ENCODE measurements around the gene HS3ST3A1. TPM values are rescaled to one million over a fixed set of nuclear protein-coding genes. Genes with fewer than 3 reads are reported as not detected.
"Not testable (repeated sequence)": the region's sequence is repeated elsewhere in the genome, so short reads cannot be mapped to it uniquely, and the experiment has no call there.

Gene HS3ST3A1
- polyA plus RNA-seq, 1 donor, result 1.0 TPM

DNA sequence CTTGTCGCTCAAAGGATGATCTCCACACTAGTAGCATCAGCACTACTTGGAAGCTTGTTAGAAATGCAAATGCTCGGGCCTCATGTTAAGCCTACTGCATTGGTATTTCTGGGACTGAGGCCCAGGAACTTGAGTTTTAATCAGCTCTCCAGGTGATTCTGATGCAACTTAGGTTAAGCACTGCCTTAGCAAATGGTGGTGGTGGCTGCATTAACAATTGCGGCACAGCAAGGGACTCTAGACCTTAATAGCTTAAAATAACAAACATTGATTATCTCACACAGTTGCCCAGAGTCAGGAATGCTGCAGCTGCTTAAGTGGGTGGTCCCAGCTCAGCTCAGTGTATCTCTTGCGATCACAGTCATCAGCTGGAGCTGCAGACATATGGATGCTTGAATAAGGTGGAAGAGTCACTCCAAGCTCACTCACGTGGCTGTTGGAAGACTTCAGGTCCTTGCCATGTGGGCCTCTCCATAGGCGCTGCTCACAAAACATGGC, 25.8 kb downstream of the HS3ST3A1 start:
- DNase-seq (ENCODE audit: low read depth), result no peak

DNA sequence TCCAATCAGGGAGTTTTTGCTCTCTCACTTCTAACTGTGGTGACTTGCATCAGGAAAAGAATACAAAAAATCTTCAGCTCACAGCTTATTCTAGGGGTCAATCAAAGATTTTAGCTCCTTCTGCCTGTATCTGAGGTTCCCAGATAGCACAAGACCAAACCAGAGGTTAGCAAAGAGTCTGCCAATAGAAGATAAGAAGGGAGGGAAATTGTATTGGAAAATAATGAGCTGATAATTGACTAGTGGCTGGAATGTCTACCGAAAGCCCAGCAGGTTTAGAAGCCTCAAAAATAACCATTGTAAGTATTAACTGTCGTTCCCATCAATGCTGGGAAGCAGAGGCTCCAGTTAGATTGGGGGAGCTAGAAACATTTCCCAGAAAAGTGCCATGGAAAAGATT, 26.3 kb downstream of the HS3ST3A1 start:
- no peak for DNase-seq (ENCODE audit: low read depth)

DNA sequence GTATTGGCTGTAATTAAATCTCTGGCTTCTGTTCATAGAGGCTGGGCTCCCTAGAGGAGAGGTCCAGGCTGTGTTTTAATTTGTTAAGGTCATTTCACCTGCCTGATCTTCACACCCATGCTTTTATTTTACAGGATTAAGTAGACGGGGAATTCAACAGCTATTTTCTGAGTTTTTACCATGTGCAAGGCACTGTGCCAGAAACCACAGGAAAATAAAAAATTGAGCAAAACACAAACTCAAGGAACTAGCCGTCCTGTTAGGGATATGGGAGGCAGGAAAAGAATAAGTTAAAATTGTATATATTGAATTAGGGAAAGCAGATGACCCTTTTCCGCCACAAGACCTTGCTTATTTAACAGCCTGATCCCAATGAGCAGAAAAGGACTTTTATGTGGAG, 29.1 kb downstream of the HS3ST3A1 start:
- DNase-seq (ENCODE audit: low read depth), result no peak

DNA sequence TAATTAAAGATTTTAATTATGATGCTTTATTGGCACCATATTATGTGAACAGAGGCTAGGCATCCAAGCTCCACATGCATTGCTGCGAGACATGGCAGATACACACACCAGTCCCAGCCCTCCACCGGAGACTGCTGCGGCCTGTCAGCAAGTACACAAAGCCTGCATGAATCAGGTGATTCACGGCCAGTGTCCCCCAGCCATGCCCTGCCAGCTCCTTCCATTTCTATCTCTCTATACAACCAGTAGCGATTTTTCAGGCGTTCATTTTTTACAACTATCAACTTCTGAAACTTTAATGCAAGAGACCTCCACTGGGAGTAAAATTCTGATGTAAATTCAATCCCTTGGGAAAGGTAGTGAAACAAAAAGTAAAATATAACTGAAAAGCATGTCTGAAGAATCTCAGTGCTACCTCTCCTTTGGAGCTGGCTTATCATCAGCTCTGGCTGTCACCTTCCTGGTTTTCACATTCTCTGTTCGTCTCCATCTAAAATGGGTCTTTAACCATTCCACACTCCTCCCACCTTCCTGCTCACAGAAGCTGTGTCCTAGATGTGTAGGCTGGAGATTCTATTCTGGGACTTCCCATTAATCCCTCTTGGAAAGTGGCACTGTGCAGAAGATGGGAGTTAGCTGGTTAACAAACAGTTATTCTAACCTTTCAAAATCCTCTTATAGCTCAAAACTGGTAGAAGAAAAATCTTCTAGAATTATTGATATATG, 32.2 kb downstream of the HS3ST3A1 start:
- DNase-seq (ENCODE audit: low read depth), result no peak

DNA sequence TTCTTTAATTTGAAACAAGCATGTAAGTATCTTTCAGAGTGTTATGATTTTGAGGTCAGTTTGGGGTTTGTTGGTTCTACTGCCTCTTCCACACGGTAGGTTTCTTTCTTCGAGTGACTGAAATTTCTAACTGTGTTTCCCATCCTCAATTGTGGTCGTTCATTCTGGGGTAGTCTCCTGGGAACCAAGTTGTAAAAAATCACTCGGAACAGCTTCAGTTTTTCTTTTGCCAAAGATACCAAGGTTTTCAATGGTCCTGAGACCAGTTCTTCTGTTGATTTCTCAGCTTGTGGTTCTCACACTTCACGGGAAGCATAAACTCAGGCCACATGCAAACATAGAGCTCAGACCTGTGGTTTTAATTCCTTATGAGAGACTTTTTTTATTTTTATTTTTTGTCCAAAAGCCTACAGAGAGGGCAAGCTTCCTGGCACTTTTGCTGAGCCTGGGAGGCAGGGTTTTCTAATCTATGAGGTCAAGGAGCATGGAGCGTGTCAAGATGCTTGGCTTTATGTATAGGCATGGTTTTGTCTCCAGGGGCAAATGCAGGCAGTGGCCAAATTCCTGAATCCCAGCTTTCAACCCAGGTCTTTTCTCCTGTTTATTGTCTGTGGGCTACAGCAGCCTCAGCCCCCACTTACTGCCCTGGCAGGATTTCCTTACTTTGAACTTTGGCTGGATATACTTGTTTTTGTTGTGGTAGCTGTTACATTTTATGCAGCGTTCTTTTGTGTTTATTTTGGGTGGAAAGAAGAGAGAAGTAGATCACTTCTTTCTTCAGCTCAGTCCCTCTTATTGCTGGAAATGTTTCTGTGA, 32.9 kb downstream of the HS3ST3A1 start:
- DNase-seq (ENCODE audit: low read depth), result no peak

DNA sequence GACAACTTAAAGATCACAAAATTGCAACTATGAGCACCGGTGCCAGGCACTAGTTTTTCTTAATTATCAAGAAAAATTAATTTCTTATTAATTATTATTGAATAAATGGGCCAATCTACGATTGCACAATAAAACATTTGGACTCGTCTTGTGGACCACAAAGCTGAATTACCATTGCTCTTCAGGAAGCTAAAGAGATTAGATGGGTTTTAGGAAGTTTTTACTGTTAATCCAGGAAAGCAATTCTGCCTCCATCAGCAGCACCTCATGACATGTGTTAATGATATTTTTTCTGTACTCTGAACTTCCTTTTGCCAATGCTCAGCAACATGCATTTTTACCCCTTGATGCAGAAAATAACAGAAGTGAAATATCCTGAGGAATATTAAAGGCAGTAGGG, 37.9 kb downstream of the HS3ST3A1 start:
- DNase-seq (ENCODE audit: low read depth), result no peak

DNA sequence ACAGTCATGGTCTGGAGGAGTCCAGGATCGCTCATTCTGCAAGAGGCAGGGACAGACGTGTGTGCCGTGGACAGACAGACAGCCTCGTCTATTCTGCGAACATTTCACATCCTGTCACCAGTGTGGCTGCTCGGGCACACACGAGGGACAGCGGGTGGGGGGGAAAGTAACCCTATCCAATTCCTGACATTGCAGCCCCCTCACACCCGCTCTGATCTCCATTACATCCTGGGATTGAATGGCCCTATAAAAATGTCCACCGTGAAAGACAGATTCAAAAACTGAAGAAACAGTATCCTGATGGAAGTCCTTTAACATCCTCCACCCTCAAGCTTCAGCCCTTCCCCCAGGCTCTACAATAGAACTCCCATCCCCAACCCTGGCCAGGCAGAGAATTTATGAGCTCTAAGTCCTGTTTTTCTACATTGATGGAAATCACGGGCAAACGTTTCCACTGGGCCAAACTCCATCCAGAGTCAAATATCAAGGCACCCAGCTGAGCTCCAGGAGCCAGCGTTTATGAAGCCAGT, 39.4 kb downstream of the HS3ST3A1 start:
- no peak for DNase-seq (ENCODE audit: low read depth)

DNA sequence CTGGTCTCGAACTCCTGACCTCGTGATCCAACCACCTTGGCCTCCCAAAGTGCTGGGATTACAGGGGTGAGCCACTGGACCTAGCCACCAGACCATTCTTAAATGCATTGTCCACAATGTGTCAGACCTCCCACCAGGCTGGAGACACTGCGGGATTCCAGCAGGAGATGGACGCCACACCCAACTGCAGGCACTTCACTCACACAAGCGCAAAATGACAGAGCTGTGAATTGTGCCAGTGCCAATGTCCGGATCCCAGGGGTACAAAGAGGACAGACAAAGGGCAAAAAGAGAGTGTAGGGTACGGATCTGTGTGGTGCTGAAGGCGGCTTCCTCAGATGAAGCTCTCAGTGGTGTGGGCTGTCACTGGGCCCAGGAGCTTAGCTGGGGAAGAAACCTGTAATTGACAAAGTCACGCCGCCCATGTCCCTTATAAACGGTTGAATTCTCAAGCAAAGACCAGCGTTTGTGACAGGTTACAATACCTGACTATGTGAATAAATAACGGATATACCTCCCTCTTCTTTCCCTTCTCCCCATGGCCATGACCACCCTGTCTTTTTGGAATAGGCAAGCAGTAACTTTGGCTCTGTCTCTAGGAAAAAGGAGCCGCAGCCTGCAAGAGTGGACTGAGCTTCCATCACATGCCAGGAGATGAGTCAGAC, 40.0 kb downstream of the HS3ST3A1 start:
- DNase-seq (ENCODE audit: low read depth), result peak; percentile 86

DNA sequence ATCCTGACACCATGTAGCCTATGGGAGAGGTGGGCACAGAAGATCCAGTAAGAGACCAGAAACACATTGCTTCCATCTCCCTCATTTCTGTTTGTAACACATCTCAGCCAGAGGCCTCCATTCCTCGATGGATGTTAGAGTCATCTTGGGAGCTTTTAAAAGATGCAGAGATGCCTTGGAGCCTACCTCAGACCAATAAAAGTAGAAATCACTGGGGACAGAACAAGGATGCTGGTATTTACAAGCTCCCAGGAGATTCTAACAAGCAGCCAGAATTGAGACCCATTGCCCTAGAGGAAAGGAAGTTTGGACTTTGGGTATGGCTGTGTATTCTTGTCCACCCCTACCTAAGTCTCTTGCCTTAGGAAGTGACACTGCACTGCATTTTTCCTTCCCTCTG, 40.8 kb downstream of the HS3ST3A1 start:
- no peak for DNase-seq (ENCODE audit: low read depth)

DNA sequence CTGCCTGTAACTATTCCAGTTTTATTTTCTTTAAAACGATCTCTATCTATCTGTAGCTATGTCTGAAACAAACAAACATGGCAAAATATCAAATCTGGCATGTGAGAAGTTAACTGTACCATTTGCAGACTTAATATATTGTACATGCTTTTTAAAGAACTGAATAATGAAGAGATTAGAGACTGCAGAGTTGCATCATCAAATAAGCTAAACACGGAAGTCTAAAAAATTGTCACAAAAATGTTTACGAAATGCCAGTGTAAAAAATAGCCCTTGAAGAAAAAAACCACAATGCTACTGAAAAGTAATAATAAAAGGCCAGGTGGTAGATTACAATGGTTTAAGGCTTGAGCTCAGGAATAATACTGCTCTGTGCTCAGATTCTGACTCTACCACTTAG, 43.1 kb downstream of the HS3ST3A1 start:
- no peak for DNase-seq (ENCODE audit: low read depth)

DNA sequence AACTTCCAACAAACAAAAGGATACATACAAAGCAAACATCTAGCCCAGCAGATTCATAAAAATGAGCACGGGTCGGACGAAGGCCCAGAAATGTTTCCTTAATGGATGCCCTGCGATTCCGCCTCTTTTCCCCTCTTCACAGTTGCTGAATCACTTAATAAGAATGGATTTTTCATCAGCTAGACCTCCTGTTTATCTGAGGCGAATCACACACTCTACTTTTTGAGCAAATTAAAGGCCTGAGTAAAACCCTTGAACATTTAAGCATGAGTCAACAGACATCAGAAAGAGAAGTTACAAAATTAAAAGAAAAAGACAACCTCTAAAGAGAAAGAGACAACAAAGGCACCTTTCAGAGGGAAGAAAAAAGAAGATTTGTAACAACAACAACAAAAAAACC, 44.7 kb downstream of the HS3ST3A1 start:
- DNase-seq (ENCODE audit: low read depth), result no peak

DNA sequence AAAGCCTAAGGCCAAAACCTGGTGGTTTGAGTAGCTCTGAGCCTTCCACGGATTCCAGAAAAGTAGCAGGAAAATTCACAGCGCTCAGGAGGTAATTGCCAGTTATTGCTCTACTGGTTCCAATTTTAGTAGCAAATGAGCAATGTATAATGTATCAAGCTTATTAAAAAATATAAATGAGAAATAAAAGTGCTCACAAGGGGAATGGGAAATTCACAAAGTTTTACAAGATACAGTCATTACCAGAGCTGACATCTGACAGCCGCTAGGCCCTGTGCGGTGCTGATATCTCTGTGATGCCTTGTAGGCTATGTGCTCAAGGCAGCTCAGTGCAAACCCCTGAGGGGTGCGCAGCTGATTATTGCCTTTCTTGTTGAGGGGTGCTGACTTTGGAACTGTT, 47.5 kb downstream of the HS3ST3A1 start:
- DNase-seq (ENCODE audit: low read depth), result no peak

DNA sequence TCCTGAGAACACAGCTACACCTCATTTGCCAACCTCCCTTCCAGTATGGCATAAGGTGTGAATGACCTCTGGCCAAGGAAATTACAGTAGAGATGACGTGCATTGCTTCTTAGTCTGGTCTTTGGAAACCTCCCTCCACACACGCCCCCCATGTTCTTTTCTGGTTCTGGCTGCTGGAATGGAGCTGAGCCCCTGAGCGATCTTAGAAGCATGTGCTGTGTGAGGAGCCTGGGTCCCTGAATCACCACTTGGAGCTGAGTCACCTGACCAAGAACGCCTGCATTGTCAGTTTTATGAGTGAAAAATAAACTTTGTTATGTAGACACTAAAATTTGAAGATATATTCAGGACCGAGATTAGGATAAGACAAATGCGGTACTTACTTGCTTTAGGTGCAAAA, 51.4 kb downstream of the HS3ST3A1 start:
- DNase-seq (ENCODE audit: low read depth), result no peak

DNA sequence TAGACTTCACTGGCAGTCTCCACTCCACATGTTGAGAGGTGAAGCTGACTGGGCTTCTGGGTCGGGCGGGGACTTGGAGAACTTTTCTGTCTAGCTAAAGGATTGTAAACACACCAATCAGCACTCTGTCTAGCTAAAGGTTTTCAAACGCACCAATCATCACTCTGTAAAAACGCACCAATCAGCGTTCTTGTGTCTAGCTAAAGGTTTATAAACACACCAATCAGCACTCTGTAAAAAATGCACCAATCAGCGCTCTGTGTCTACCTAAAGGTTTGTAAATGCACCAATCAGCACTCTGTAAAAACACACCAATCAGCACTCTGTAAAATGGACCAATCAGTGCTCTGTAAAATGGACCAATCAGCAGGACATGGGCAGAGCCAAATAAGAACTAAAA, 53.2 kb downstream of the HS3ST3A1 start:
- DNase-seq (ENCODE audit: low read depth), result not testable (repeated sequence)

DNA sequence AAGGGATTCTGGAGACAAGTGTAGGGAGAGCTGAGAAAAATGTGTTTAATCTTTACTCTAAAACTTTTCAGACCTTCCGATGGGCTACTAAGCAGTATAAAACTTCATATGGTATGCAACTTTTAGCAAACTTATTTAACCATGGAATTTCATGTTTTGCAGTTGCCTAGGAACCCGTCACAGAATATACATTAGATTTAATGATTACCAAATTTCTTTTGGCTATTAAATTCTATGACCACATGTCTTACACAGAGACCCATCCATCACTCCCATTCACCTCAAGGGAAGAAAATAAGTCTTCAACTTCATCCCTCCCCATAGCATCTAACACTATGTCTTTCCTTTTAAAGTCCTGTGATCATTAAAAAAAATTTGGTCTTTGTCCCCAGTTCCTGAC, 54.9 kb downstream of the HS3ST3A1 start:
- no peak for DNase-seq (ENCODE audit: low read depth)

DNA sequence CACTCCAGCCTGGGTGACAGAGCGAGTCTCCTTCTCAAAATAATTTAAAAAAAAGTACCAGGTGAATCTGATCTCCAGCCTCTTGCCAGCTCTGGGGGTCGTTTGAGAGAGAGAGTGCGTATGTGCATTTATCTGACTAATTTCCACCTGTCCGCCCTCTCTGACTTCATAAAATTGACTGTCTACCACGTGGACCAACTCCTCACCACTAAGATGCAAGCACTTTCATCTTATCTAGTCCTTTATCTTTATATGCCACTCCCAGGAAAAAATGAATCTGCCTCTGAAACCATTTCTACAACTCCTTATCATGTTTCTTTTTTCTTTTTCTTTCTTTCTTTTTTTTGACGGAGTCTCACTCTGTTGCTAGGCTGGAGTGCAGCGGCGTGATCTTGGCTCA, 55.8 kb downstream of the HS3ST3A1 start:
- no peak for DNase-seq (ENCODE audit: low read depth)

DNA sequence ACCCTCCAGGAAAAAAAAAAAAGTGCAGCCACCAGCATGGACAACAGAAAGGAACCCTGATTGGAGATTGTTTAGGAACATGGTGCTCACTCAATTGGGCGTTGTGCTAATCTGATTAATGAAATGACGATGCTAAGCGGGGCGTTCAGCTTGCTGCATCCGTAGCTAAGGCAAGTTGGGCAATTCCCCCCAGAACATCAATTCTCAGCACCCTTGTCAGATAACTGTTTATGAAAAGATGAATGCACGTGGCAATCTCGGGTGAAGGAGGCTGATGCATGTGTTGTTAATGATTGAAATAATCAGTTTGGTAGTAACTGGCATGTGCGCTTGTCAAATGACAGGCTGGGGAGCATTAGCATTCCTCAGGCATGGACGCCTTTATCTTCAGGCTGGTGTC, 57.0 kb downstream of the HS3ST3A1 start:
- DNase-seq (ENCODE audit: low read depth), result no peak

DNA sequence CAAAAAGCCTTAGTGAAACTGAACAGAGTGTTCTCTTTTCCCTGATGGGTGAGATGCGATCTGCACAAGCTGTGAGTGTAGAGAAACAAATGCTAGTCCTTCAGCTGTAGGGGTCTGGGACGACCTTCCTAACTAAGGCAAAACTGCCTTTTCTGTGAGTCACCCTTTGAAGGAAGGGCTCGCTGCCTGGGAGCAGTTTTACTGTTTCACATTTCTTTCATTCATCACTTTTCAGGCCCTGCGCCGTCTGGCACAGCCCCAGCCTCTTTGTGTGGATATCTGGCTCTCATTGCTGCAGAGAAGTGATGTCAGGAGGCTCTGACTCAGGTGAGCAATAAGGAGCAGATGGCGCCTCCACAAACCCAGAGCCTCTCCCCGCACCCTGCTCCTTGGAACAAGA, 57.4 kb downstream of the HS3ST3A1 start:
- DNase-seq (ENCODE audit: low read depth), result peak; percentile 16

DNA sequence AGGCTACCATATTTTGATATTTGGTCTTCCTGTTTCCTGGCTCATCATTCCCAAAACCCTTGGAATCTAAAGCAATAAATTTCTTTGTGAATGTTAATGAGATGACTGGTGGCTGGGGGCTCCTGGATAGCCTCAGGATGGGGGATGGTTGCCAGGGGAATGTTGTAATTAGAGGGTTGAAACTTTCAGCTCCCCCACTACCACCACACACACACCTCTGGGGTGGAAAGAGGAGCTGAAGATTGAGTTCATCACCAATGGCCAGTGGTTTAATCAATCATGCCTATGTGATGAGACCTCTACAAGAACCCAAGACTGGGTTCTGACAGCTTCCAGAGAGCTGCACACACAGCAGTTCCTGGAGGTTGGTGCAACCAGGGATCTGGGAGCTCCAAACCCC, 59.1 kb downstream of the HS3ST3A1 start:
- no peak for DNase-seq (ENCODE audit: low read depth)

DNA sequence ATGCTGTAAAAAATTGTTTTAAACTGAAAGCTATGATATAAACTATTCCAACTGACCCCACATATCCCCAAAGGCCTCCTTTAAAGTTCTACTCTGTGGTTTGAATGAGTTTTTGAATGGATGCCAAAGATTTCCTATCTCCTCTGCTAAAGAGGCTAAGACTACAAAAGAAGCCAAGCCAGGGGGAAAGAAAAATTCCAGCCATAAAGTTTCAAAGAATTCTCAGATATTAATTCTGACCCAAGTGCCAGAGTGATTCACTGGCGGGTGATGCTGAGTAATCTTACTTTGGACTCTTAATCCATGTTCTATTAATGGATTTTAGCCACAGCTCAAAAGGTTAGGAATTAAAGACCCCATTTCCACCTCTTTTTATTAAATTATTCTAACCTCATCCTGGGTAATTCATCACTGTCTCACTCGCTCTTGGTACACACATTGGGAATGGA, 60.7 kb downstream of the HS3ST3A1 start:
- DNase-seq (ENCODE audit: low read depth), result peak; percentile 19

DNA sequence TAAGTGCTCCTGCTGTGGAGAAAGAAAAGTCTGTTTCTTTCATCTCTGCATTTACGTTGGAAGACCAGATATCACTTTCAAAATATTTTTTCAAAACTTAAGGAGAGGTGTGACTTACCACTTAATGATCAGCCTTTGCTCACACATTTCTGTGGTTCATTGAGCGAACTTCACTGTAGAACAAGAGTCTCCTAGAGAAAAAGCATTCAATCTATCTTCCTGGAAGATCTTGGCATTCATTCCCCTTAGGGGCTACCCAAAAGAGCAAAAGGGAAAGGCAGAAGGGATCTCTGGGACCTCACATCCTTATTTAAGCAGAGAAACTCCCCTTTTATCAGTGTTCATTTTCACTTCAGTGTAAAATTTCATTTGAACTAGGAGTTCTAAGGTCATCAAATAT, 61.2 kb downstream of the HS3ST3A1 start:
- DNase-seq (ENCODE audit: low read depth), result no peak

DNA sequence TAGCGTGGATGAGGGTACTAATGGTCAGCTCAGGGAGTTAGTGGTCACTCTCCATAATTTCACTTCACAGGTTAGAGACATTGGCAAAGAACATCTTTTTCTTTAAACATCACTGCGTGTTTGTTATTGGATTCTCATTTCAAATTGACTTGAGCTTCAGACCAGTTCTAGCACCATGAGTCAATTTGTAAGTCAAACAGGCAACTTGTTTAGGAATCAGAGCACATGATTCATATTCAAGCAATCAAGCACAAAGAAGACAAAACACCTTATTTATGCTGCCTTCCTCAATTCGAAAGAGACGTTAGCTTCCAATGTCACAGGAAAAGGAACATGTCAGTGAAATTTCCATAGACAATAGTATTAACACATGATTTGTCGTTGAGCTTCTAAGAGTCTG, 62.3 kb downstream of the HS3ST3A1 start:
- no peak for DNase-seq (ENCODE audit: low read depth)

Data from forelimb muscle (tissue), 1 donor.